B cell (primary cell): Measurements from ENCODE around the gene NOSIP.

Experiments used
- EZH2 ChIP-seq: IDR thresholded peaks from 2 replicates; pipeline ENCODE4 v1.6.1; 2012; ENCODE audit warnings: borderline replicate concordance, low read depth, mild to moderate bottlenecking, moderate library complexity, low read length; ENCODE audit not compliant: insufficient read depth, poor library complexity, severe bottlenecking
- TF ChIP-seq, protein P1 (sequence below): fragments of 200-600 bp; IDR thresholded peaks from one replicate; pipeline ENCODE4 v1.8.0; 2022; ENCODE audit warnings: antibody characterized with exemption, mild to moderate bottlenecking

GRCh38 chr19:49512970-49513745 lies 67.2 kb downstream of the NOSIP start:
- TF ChIP-seq, protein P1, sequence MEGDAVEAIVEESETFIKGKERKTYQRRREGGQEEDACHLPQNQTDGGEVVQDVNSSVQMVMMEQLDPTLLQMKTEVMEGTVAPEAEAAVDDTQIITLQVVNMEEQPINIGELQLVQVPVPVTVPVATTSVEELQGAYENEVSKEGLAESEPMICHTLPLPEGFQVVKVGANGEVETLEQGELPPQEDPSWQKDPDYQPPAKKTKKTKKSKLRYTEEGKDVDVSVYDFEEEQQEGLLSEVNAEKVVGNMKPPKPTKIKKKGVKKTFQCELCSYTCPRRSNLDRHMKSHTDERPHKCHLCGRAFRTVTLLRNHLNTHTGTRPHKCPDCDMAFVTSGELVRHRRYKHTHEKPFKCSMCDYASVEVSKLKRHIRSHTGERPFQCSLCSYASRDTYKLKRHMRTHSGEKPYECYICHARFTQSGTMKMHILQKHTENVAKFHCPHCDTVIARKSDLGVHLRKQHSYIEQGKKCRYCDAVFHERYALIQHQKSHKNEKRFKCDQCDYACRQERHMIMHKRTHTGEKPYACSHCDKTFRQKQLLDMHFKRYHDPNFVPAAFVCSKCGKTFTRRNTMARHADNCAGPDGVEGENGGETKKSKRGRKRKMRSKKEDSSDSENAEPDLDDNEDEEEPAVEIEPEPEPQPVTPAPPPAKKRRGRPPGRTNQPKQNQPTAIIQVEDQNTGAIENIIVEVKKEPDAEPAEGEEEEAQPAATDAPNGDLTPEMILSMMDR = no peak
- TF ChIP-seq EZH2 = no peak
